Stimulated activated CD4-positive, alpha-beta T cell treated with anti-CD3 and anti-CD28 coated beads, Interleukin-4, amount 100 ng/mL, for 48 hours (primary cell): ENCODE measurements around the gene GPR132.
"Not testable (repeated sequence)": the region's sequence is repeated elsewhere in the genome, so short reads cannot be mapped to it uniquely, and the experiment has no call there.

ENCODE experiments used
- DNase-seq, 2 donors: peaks; one replicate each; pipeline ENCODE4 v3.0.0-alpha.2; 2020; ENCODE audit warnings: low read depth in 2 of 2

GPR132 gene

DNA sequence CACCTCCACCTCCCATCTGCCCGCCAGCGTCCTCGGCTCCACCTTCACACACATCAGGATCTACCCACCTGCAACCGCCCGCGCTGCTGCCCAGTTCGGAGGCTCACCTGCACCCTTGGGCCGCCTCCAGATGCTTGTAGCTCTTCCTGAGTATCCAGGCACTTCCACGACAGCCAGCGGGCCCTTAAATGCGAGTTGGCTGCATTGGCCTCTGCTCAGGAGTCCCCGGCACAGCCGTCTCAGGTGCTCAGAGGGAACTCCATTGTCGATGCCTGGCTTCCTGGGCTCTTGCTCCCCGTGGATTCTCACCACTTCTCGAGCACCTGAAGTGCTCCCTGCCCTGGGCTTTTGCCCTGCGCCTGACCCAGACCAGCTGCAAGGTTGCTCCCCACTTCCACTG lies 22.4 kb downstream of the GPR132 start:
- DNase-seq = no peak

DNA sequence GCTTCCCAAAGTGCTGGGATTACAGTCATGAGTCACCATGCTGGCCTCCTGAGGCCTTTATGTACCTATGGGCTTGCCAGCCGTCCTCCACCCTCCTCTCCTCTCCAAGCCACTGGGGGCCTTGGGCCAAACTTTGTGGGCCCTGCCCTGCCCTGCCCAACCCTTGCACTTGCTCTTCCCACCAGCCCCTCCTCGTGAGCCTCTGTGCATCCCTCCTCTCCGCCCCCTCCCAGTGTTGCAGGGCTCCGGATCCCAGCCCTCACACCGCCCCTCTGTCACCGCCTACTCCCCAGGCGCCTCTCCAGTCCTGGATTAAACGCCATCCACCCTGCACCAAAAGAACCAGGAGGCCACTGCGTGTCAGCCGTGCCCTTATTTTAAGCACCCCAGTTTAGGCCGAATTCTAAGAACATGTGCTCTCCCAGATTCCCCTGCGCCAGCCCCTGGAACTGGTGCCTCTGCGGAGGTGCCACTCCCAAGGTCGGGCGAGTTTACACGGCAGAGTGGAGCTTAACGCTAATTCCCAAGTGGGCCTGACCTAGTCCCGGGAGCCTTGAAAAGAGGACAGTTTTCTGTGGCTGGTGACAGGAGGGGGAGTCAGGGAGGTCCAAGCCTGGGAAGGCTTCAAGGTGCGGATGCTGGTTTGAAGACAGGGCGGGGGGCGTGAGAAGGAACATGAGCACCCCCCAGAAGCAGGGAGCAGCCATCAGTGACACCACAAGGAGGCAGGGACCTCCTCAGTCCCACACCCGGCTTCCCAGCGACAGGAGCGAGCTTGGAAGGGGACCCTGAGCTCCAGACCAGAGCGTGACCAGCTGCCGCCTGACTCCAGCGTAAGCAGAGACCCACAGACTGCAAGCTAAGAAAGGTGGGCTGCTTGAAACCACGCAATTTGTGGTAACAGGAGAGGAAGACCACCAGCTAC lies 23.1 kb downstream of the GPR132 start:
- no peak for DNase-seq

DNA sequence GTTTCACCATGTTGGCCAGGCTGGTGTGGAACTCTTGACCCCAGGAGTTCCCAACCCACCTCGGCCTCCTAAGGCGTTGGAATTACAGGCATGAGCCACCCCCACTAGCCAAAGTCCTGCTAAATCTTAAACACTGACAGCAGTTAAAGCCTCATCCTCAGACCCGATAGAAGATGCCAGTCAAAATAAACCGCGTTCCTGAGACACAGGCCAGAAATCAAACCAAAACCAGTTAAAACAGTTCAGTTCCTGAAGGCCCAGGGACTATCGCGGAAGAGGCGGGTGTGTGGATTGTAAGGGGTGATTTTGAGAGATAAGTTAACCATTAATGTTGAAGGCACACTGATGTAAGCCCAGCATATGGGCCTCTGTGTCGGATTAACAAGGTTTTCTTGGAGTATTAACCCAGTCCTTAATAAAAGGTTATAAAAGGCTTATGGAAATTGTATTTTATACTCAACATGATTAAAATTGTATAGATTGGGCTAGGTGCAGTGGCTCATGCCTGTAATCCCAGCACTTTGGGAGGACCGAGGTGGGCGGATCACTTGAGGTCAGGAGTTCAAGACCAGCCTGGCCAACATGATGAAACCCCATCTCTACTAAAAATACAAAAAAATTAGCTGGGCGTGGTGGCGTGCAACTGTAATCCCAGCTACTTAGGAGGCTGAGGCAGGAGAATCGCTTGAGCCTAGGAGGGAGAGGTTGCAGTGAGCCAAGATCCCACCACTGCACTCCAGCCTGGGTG lies 25.6 kb downstream of the GPR132 start:
- DNase-seq = no peak

DNA sequence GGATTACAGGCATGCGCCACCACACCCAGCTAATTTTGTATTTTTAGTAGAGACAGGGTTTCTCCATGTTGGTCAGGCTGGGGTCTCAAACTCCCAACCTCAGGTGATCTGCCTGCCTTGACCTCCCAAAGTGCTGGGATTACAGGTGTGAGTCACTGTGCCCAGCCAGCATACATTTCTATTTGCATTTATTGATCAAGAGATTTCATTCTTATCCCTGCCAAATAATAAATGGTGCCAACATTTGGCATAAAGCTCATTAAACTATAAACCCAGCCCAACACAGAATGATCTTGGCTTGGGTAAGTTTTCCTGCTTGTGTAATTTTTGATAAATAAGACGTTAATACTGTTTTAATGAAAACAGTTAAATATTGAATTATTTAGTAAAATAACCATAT lies 29.6 kb downstream of the GPR132 start:
- not testable (repeated sequence) for DNase-seq

DNA sequence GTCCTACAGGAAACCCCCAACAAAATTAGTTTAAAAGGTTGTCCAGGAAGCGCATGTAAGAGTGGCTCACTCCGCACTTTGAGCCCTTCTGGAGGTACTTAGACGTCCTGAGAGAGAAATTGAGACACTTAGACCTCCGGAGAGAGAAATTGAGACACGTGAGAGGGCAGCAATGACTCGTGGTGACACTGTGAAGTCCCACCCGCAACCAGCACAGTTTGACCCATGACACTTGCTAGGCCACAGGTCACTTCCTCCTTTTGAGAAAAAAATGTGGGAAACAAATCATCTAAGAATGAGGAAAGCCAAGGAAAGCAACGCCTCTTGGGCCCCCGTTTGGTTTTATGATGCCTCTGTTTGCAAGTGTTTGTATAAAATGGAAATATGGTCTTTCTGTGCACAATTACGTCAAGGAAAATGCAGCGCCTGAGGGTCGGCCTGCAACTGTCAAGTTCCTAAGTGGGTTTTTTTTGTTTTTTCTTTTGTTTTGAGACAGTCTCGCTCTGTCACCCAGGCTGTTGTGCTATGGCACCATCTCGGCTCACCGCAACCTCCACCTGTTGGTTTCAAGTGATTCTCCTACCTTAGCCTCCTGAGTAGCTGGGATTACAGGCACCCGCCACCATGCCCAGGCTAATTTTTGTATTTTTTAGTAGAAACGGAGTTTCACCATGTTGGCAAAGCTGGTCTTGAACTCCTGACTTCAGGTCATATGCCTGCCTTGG lies 30.8 kb downstream of the GPR132 start:
- DNase-seq = no peak

DNA sequence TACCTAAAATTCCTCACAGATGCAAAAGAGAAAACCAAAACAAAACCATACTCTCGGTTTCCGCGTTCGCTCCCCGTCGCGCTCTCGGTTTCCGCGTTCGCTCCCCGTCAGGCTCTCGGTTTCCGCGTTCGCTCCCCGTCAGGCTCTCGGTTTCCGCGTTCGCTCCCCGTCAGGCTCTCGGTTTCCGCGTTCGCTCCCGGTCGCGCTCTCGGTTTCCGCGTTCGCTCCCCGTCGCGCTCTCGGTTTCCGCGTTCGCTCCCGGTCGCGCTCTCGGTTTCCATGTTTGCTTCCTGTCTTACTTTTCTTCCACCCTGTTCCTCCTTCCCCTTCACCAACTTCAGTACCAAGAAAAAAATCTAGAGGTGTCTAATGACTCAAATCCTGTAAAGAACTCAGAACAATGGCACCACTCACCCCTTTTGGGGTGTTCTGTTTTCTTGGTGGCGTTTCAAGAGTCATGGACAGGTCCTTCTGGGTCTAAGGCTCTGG lies 31.8 kb downstream of the GPR132 start:
- not testable (repeated sequence) for DNase-seq

DNA sequence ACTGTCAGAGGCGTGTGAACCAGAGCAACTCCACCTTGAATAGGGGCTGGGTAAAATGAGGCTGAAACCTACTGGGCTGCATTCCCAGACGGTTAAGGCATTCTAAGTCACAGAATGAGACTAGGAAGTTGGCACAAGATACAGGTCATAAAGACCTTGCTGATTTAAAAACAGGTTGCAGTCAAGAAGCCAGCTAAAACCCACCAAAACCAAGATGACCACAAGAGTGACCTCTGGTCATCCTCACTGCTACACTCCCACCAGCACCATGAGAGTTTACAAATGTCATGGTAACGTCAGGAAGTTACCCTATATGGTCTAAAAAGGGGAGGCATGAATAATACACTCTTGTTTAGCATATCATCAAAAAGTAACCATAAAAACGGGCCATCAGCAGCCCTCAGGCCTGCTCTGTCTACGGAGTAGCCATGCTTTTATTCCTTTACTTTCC lies 32.8 kb downstream of the GPR132 start:
- DNase-seq = not testable (repeated sequence)

DNA sequence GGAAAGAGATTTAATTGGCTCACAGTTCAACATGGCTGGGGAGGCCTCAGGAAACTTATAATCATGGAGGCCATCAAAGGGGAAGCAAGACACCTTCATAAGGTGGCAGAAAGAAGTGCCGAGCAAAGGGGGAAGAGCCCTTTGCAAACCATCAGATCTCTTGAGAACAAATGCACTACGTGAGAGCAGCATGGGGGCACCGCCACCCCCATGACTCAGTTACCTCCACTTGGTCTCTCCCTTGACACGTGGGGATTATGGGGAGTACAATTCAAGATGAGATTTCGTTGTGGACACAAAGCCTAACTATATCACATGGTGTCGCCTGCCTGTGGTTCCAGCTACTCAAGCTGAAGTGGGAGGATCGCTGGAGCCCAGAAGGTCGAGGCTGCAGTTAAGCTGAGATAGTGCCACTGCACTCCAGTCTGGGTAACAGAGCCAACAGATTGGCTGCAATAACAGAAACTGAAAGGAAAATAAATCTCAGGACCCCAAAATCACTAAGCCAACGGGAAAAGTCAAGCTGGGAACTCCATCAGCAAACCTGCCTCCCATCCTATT lies 34.3 kb downstream of the GPR132 start:
- no peak for DNase-seq

DNA sequence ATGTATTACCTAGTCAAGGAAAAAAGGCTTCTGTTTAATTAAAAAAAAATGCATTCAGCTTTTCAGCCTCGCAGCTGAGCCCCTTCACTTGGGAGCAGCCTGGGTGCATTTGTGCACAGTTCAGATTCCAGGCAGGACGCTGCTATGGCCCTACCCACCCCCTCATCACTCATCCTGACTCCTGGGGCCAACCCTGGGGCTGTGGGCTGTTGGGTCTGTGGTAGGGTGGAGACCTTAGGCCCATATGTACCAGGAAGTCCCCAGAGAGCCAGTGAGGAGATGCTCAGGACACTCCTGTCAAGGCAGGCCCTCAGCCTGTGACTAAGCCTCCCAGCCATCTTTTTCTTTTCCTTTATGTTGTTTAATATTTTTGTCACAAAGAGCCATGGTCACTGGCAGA lies 35.0 kb downstream of the GPR132 start:
- DNase-seq = no peak

DNA sequence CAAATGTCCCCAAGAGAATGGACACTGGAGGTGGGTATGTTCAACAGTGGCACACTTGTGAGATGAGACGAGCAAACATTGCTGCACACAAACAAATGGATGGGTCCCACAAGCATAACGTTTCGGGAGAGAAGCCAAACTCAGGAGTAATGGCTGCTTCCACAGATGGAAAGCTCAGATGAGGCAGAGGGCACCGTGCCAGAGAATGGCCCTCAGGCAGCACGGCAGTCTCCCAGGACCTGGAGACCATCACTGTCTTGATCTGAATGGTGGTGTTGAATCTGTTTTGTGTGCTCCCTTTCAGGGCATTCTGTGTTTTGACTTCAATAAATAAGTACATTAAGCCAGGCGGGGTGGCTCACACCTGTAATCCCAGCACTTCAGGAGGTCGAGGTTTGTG lies 35.8 kb downstream of the GPR132 start:
- no peak for DNase-seq

DNA sequence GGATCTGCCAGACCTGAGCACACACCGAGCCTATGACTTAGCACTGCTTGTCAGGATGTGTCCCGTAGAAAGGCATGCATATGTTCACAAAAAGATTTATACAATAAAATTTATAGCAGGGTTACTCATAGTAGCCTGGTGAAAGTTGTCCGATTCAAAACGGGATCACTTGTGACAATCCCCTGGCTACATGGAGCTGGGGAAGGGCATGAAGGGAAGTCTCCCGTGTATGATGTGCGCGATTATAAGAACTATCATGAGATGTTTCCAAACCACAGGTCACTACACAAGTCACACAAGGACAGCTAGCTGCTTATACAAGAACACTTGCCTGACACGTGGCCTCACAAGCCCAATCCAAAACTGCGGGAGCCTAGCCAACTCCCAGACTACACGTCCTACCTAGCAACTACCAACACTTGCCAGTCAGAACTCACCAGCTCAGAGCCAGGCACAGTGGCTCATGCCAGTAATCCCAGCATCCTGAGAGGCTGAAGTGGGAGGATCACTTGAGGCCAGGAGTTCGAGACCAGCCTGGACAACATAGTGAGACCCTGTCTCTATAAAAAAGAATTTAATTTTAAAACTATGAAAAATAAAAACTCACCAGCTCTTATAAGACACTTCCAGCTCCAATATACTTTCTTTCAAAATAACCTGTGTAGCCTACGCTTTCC lies 36.8 kb downstream of the GPR132 start:
- DNase-seq = no peak

DNA sequence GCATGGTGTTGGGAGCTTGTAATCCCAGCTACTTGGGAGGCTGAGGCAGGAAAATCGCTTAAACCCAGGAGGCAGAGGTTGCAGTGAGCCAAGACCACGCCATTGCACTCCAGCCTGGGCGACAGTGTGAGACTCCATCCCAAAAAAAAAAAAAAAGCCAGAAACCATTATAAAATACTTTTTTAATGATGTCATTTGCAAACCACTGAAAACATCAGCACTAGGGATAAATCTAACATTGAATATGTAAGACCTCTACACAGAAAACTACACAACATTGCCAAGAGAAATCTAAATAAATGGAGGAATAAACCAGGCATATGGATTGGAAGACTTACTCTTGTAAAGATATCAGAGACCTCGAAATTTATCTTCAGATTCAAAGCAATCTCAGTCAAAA lies 37.5 kb downstream of the GPR132 start:
- DNase-seq = not testable (repeated sequence)

DNA sequence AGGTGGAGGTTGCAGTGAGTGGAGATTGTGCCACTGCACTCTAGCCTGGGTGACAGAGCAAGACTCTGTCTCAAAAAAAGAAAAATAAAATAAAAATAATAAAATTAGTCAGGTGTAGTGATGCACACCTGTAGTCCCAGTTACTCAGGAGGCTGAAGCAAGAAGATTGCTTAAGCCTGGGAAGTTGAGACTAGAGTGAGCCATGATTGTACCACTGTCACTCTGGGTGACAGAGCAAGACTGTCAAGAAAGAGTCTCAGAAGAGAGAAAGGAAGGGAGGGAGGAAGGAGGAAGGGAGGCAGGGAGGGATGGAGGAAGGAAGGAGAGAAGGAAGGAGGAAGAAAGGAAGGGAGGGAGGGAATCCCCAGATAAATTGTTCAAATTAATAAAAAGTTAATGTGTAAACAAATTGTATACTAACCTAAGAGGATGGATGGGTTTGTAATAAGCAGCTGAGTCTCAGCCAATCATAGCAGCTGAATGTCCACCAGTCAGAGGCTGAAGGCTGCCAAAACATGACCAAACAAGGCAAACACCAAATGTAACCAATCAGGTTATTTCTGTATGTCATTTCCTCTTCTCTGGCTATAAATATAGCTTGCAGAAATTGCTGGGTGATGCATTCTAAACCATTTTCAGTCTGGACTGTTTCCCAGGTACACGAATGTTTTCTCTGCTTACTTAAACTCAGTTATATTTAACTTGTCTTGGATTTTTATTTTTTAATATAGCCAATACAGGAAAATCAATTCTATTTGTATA lies 38.2 kb downstream of the GPR132 start:
- DNase-seq = no peak

DNA sequence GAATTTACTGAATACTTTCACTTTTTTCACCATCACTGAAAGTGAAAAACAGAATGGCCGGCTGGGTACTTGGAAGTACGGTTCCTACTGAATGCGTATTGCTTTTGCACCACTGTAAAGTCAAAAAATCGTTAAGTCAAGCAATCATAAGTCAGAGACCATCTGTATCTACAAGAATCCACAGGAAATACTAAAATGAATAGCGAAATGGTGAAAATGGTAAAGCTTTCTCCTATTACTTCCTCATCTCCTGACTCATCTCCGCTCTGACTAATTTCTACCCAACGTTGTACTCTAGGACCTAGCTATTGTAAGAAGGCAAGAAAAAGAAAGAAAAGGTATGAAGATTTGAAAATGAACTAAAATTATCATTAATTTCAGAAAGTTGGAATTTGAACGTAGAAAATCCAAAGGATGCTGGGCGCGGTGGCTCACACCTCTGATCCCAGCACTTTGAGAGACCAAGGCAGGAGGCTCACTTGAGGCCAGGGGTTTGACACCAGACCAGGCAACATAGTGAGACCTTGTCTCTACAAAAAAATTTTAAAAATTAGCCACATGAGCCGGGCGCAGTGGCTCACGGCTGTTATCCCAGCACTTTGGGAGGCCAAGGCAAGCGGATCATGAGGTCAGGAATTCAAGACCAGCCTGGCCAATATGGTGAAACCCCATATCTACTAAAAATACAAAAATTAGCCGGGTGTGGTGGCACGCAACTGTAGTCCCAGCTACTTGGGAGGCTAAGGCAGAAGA lies 39.0 kb downstream of the GPR132 start:
- DNase-seq = no peak

DNA sequence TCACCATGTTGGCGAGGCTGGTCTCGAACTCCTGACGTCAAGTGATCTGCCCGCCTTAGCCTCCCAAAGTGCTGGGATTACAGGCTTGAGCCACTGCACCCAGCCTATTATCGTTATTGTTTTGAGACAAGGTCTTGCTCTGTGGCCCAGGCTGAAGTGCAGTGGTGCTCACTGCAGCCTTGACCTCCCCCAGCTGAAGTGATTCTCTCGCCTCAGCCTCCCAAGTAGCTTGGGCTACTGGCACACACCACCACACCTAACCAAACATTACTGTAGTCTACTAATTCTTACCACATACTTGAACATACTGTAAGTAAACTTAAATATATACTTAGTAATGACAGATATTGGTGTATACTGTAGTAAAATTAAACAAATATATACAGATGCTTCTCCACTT lies 39.8 kb downstream of the GPR132 start:
- DNase-seq = no peak

DNA sequence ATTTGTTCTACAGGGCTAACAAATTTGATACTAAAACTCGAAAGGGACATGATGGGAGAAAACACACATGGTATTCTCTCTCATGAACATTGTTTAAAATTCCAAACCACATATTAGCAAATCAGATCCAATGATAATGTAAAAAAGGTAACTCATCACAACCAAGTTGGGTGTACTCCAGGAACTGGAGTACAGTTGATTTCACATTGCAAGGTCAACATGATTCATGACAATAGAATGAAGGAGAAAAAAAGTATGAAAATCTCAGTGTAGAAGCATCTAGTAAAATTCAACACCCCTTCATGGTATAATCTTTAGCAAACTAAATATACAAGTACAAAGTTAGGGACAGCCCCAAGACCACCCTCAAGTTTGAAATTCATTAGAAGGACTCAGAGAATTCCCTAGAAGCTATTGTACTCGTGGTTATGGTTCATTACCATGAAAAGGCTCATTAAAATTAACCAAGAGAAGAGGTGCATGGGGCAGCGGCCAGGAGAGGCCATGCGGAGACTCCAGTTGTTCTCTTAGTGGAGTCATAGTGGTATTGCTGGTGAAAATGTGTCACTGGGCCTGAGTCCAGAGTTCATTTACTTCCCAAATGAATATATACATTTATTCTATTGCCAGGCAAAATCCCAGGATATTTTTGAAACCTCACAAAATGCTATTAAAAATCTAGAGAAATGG lies 41.3 kb downstream of the GPR132 start:
- no peak for DNase-seq

DNA sequence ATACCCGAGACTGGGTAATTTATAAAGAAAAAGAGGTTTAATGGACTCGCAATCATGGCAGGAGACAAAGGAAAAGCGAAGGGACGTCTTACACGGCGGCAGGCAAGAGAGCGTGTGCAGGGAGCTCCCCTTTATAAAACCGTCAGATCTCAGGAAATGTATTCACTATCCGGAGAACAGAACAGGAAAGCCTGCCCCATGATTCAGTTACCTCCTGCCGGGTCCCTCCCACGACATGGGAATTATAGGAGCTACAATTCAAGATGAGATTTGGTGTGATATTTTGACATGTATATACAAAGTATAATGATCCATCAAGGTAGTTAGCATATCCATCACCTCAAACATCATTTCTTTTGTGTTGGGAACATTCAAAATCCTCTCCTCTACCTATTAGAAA lies 42.1 kb downstream of the GPR132 start:
- no peak for DNase-seq

DNA sequence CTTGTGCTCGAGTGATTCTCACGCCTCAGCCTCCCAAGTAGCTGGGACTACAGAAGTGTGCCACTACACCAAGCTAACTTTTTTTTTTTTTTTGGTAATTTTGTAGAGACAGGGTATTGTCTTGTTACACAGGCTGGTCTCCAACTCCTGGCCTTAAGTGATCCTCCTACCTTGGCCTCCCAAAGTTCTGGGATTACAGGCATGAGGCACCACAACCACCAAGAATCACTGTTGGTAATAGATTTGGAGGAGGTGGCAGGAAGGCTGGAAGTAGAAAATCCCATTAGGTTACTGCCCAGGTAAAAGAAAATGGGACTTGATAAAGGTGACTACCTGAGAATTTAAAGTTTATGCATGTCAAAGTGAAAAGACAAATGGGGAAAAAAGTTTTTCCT lies 43.0 kb downstream of the GPR132 start:
- no peak for DNase-seq

DNA sequence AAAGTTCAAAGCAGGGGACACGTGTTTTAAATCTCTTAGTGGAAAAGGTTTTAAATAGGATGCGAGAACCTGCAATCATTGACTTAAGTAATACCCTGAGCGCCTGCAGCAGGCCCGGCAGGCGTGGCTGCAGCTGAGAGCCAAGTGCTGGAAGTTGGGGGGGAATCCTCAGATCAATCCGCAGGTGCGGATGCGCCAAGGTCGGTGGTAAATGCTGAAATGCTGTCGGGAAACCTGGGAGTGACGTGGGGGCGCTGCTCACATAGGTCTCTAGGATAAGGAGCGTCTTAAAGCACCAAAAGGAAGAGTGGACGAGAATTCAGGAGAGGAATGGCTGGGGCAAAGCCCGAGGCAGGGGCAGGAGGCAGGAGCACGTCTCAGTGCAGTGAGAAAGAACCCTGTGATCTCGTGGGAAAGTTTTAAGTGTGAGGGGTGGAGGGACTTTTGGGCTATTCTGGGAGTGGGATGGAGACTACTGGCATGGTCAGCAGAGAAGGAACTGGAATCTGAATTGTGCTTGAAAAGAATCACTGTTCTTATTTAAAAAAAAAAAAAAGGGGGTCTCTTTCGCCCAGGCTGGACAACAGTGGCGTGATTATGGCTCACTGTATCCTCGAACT lies 43.5 kb downstream of the GPR132 start:
- peak in 1 of 2 donors; percentile 42 for DNase-seq
